ENCODE measurements around the gene CBR3. TPM values are rescaled to one million over a fixed set of nuclear protein-coding genes. Genes with fewer than 3 reads are reported as not detected.

Gene CBR3
- total and polyA plus RNA-seq, 2 donors (not counting 3 experiments of a cell fraction or from before 2014, with no cell fraction given): 9.7 to 13.3 TPM

DNA sequence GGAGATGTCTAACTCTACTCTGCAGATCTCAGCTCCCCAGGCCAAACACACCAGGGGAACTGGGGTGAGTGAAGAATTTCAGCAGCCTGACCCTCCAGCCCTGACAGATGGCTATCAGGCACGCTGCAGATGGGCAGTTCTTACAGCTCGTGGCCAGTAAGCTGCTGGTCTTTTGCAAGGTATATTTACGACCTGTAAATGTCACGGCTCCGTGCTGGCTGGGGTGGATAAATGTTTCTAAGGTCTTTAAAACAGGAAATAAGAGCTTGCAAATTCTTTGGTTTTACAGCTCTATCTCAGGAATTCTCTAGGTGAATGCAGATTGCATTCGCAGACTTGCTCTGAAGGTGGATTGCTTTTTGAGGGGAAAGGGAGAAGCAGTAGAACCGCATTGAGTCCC lies 31.8 kb downstream of the CBR3 start:
- H3K79me2 ChIP-seq (ENCODE audit: control insufficient read depth, insufficient read depth, low read length): no peaks in the 10 kb centered on the region
- H2AFZ ChIP-seq (ENCODE audit: low read depth, low read length): no peak overlapping the region
- H3K36me3 ChIP-seq (ENCODE audit: control insufficient read depth in 2 of 2, extremely low read depth in 1 of 2, insufficient read depth in 2 of 2, low read length in 2 of 2): peaks cover 0 to 5% of the 10 kb centered on the region in 2 experiments
- H3K27me3 ChIP-seq (ENCODE audit: control insufficient read depth in 2 of 2, insufficient read depth in 2 of 2, low read length in 2 of 2): no peaks in the 10 kb centered on the region
- dilution Hi-C loops (cut with MboI; ENCODE audit: extremely low pct_ligation_motif_present, low sequenced_read_pairs): no loop called here
- H3K9me1 ChIP-seq (replicated peaks; ENCODE audit: control insufficient read depth, extremely low read depth, insufficient read depth, low read length): no peaks in the 10 kb centered on the region
- no peak for FAIRE-seq
- H3K4me1 ChIP-seq (ENCODE audit: control insufficient read depth, extremely low read depth, insufficient read depth, low read length): no peaks in the 10 kb centered on the region
- no peak overlapping the region for H3K9ac ChIP-seq (replicated peaks; ENCODE audit: extremely low read depth, insufficient read depth, low read length)
- H3K27ac ChIP-seq (ENCODE audit: insufficient read depth, low read depth, low read length): no peak overlapping the region
- ChIA-PET POLR2A (interaction anchor here (0.6 kb wide), 1 partner anchor 167 kb away, joined by 5 read pairs; no protein-coding TSS in a partner anchor), CTCF (interaction anchor here (1.5 kb wide), 1 partner anchor 37 kb away, joined by 5 read pairs; no protein-coding TSS in a partner anchor)
- no peak for DNase-seq (ENCODE audit: low read depth, low spot score)
- no peak overlapping the region for H3K4me3 ChIP-seq (replicated peaks in 1 of 3; ENCODE audit: insufficient read depth in 1 of 3, low read depth in 1 of 3, low read length in 3 of 3)
- intact Hi-C loops (cut with micrococcal nuclease): no loop called here
- BruUV-seq (replicated peaks): no TSS peak
- H4K20me1 ChIP-seq (replicated peaks; ENCODE audit: control insufficient read depth, extremely low read depth, insufficient read depth, low read length): no peaks in the 10 kb centered on the region
- H3K4me2 ChIP-seq (ENCODE audit: insufficient read depth, low read length): no peak overlapping the region
- TF ChIP-seq POLR2A (IDR thresholded peaks at IDR 0.05; ENCODE audit: low read depth, low read length) (no peak), EZH2 (IDR thresholded peaks at IDR 0.05; ENCODE audit: borderline replicate concordance, low read depth, low read length, severe bottlenecking) (no peak)
- no peaks in the 10 kb centered on the region for H3K9me3 ChIP-seq (replicated peaks; ENCODE audit: control insufficient read depth, insufficient read depth, low read length)

DNA sequence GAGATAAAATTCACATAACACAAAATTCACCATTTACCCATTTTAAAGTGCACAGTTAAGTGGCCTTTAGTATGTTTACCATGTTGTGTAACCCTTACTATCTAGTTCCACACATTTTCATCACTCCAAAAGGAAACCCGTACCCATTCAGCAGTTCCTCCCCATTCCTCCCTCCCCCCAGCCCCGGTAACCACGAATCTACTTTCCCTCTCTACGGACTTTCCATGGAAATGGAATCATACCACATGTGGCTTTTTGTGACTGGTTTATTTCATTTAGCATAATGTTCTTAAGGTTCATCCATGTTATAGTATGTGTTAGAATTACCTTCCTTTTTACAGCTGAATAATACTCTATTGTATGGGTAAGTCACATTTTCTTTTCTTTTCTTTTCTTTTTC lies 32.7 kb downstream of the CBR3 start:
- no peaks in the 10 kb centered on the region for H3K79me2 ChIP-seq (ENCODE audit: control insufficient read depth, insufficient read depth, low read length)
- ChIA-PET CTCF (interaction anchor here (1.5 kb wide), 1 partner anchor 36 kb away, joined by 5 read pairs; no protein-coding TSS in a partner anchor), POLR2A (no interaction called here)
- no peak overlapping the region for H3K27ac ChIP-seq (ENCODE audit: insufficient read depth, low read depth, low read length)
- H2AFZ ChIP-seq (ENCODE audit: low read depth, low read length): no peak overlapping the region
- no peaks in the 10 kb centered on the region for H3K4me1 ChIP-seq (ENCODE audit: control insufficient read depth, extremely low read depth, insufficient read depth, low read length)
- no peaks in the 10 kb centered on the region for H3K9me3 ChIP-seq (replicated peaks; ENCODE audit: control insufficient read depth, insufficient read depth, low read length)
- peaks cover 0 to 5% of the 10 kb centered on the region in 2 experiments for H3K36me3 ChIP-seq (ENCODE audit: control insufficient read depth in 2 of 2, extremely low read depth in 1 of 2, insufficient read depth in 2 of 2, low read length in 2 of 2)
- no peak overlapping the region for H3K4me3 ChIP-seq (replicated peaks in 1 of 3; ENCODE audit: insufficient read depth in 1 of 3, low read depth in 1 of 3, low read length in 3 of 3)
- no peak for FAIRE-seq
- no peaks in the 10 kb centered on the region for H3K9me1 ChIP-seq (replicated peaks; ENCODE audit: control insufficient read depth, extremely low read depth, insufficient read depth, low read length)
- no peaks in the 10 kb centered on the region for H4K20me1 ChIP-seq (replicated peaks; ENCODE audit: control insufficient read depth, extremely low read depth, insufficient read depth, low read length)
- no peak for DNase-seq (ENCODE audit: low read depth, low spot score)
- no peak overlapping the region for H3K9ac ChIP-seq (replicated peaks; ENCODE audit: extremely low read depth, insufficient read depth, low read length)
- dilution Hi-C loops (cut with MboI; ENCODE audit: extremely low pct_ligation_motif_present, low sequenced_read_pairs) (no loop called here), intact Hi-C loops (cut with micrococcal nuclease) (no loop called here)
- H3K4me2 ChIP-seq (ENCODE audit: insufficient read depth, low read length): no peak overlapping the region
- H3K27me3 ChIP-seq (ENCODE audit: control insufficient read depth in 2 of 2, insufficient read depth in 2 of 2, low read length in 2 of 2): no peaks in the 10 kb centered on the region
- no TSS peak for BruUV-seq (replicated peaks)
- TF ChIP-seq FOS (IDR thresholded peaks at IDR 0.05; ENCODE audit: borderline replicate concordance, insufficient read depth, low read length): no peak
- no peak for TF ChIP-seq JUN (IDR thresholded peaks at IDR 0.05; ENCODE audit: borderline replicate concordance, insufficient read depth, insufficient read length, low read depth)
- TF ChIP-seq, protein P1, sequence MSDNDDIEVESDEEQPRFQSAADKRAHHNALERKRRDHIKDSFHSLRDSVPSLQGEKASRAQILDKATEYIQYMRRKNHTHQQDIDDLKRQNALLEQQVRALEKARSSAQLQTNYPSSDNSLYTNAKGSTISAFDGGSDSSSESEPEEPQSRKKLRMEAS (IDR thresholded peaks at IDR 0.05; ENCODE audit: insufficient read depth, insufficient read length): no peak
- no peak for TF ChIP-seq POLR2AphosphoS5 (IDR thresholded peaks at IDR 0.05; ENCODE audit: insufficient read depth, low read depth, low read length)
- TF ChIP-seq POLR2A (IDR thresholded peaks at IDR 0.05; ENCODE audit: low read depth, low read length): no peak
- TF ChIP-seq GATA2 (IDR thresholded peaks at IDR 0.05; ENCODE audit: insufficient read depth, insufficient read length, low read depth, low read length): no peak
- TF ChIP-seq MYC (IDR thresholded peaks at IDR 0.05; ENCODE audit: low read depth, low read length): no peak
- TF ChIP-seq, protein P2, sequence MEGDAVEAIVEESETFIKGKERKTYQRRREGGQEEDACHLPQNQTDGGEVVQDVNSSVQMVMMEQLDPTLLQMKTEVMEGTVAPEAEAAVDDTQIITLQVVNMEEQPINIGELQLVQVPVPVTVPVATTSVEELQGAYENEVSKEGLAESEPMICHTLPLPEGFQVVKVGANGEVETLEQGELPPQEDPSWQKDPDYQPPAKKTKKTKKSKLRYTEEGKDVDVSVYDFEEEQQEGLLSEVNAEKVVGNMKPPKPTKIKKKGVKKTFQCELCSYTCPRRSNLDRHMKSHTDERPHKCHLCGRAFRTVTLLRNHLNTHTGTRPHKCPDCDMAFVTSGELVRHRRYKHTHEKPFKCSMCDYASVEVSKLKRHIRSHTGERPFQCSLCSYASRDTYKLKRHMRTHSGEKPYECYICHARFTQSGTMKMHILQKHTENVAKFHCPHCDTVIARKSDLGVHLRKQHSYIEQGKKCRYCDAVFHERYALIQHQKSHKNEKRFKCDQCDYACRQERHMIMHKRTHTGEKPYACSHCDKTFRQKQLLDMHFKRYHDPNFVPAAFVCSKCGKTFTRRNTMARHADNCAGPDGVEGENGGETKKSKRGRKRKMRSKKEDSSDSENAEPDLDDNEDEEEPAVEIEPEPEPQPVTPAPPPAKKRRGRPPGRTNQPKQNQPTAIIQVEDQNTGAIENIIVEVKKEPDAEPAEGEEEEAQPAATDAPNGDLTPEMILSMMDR (IDR thresholded peaks at IDR 0.05; ENCODE audit: extremely low read depth in 1 of 2, insufficient read depth in 1 of 2, low read depth in 1 of 2, low read length in 2 of 2): no peak
- TF ChIP-seq EZH2 (IDR thresholded peaks at IDR 0.05; ENCODE audit: borderline replicate concordance, low read depth, low read length, severe bottlenecking): no peak

Data from endothelial cell of umbilical vein (primary cell).